Measurements from ENCODE around the gene TMEM167A.

TMEM167A gene

GRCh38 chr5:83038924-83039323 lies 38.3 kb downstream of the TMEM167A start:
- no peak overlapping the region for H3K27ac ChIP-seq (replicated peaks)
- DNase-seq (ENCODE audit: low read depth in 1 of 2, low spot score in 1 of 2): no peak
- no peak overlapping the region for H3K4me3 ChIP-seq (replicated peaks; ENCODE audit: insufficient read depth, low read length)
- no peaks in the 10 kb centered on the region for H3K27me3 ChIP-seq (ENCODE audit: insufficient read depth, poor library complexity, severe bottlenecking)
- TF ChIP-seq CTCF (IDR thresholded peaks at IDR 0.05; ENCODE audit: insufficient read depth, low read length) (no peak), GABPA (IDR thresholded peaks at IDR 0.05; ENCODE audit: low read depth) (no peak), POLR2AphosphoS5 (IDR thresholded peaks at IDR 0.05; ENCODE audit: low read depth) (no peak), SPI1 (IDR thresholded peaks at IDR 0.05; ENCODE audit: borderline replicate concordance, low read depth) (no peak), REST (IDR thresholded peaks at IDR 0.05; ENCODE audit: insufficient replicate concordance, low read depth) (no peak)

- Histone ChIP-seq H3K27me3 (ENCODE audit: insufficient read depth, poor library complexity, severe bottlenecking) (no peaks in the 10 kb centered on the region), H3K27ac (replicated peaks) (no peak overlapping the region), H3K4me3 (replicated peaks; ENCODE audit: insufficient read depth, low read length) (no peak overlapping the region)
- TF ChIP-seq POLR2AphosphoS5 (IDR thresholded peaks at IDR 0.05; ENCODE audit: low read depth): no peak
- no peak for TF ChIP-seq CTCF (IDR thresholded peaks at IDR 0.05; ENCODE audit: insufficient read depth, low read length)
- TF ChIP-seq SPI1 (IDR thresholded peaks at IDR 0.05; ENCODE audit: borderline replicate concordance, low read depth): no peak
- no peak for TF ChIP-seq GABPA (IDR thresholded peaks at IDR 0.05; ENCODE audit: low read depth)
- no peak for TF ChIP-seq REST (IDR thresholded peaks at IDR 0.05; ENCODE audit: insufficient replicate concordance, low read depth)
- no peak for DNase-seq (ENCODE audit: low read depth in 1 of 2, low spot score in 1 of 2)
These were observed 40.1 kb downstream of the TMEM167A start for GRCh38 chr5:83036991-83037575.

- Histone ChIP-seq H3K27me3 (ENCODE audit: insufficient read depth, poor library complexity, severe bottlenecking) (no peaks in the 10 kb centered on the region), H3K4me3 (replicated peaks; ENCODE audit: insufficient read depth, low read length) (no peak overlapping the region), H3K27ac (replicated peaks) (no peak overlapping the region)
- TF ChIP-seq SPI1 (IDR thresholded peaks at IDR 0.05; ENCODE audit: borderline replicate concordance, low read depth): no peak
- DNase-seq (ENCODE audit: low read depth in 1 of 2, low spot score in 1 of 2): no peak
These were observed 41.7 kb downstream of the TMEM167A start for GRCh38 chr5:83035373-83036100.

- Histone ChIP-seq H3K27me3 (ENCODE audit: insufficient read depth, poor library complexity, severe bottlenecking) (no peaks in the 10 kb centered on the region), H3K4me3 (replicated peaks; ENCODE audit: insufficient read depth, low read length) (no peak overlapping the region), H3K27ac (replicated peaks) (no peak overlapping the region)
- no peak for DNase-seq (ENCODE audit: low read depth in 1 of 2, low spot score in 1 of 2)
- TF ChIP-seq CTCF (IDR thresholded peaks at IDR 0.05; ENCODE audit: insufficient read depth, low read length) (no peak), SPI1 (IDR thresholded peaks at IDR 0.05; ENCODE audit: borderline replicate concordance, low read depth) (no peak), REST (IDR thresholded peaks at IDR 0.05; ENCODE audit: insufficient replicate concordance, low read depth) (no peak), POLR2AphosphoS5 (IDR thresholded peaks at IDR 0.05; ENCODE audit: low read depth) (no peak), GABPA (IDR thresholded peaks at IDR 0.05; ENCODE audit: low read depth) (no peak)
These were observed 42.5 kb downstream of the TMEM167A start for GRCh38 chr5:83034528-83035207.
